ENCODE results near the gene LYSMD1.

LYSMD1 gene

DNA sequence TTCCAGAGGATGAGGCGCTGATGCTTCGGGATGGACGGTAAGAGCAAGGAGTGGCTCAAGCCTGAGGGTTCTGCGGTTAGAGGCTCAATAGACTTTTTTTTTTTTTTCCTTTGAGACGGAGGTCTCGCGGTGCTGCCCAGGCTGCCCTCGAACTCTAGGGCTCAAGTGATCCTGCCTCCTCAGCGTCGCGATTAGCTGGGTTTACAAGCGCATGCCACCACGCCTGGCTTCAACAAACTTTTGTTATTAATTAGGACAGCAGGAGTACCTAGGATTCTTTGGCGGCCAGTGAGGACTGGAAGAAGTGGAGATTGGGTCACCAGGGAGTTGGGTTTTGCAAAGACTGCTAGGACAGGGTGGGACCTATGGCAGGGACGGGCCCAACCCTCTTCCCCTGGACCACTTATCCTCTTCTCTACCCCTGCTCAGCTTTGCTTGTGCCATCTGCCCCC lies 829 bp upstream of the LYSMD1 start:
- Mint-ChIP-seq H3K4me3 (peak overlapping the region; percentile 89), H3K27ac (ENCODE audit: low read depth) (peak overlapping the region; percentile 96), H3K4me1 (peaks cover 46% of the 10 kb centered on the region), H3K36me3 (ENCODE audit: insufficient read depth) (peaks cover 48% of the 10 kb centered on the region), H3K27me3 (no peaks in the 10 kb centered on the region), H3K9me3 (no peaks in the 10 kb centered on the region)
- ATAC-seq (replicated peaks; ENCODE audit: extremely low read depth, poor library complexity, severe bottlenecking) (no peak), DNase-seq (ENCODE audit: low spot score in 2 of 2) (no peak)

DNA sequence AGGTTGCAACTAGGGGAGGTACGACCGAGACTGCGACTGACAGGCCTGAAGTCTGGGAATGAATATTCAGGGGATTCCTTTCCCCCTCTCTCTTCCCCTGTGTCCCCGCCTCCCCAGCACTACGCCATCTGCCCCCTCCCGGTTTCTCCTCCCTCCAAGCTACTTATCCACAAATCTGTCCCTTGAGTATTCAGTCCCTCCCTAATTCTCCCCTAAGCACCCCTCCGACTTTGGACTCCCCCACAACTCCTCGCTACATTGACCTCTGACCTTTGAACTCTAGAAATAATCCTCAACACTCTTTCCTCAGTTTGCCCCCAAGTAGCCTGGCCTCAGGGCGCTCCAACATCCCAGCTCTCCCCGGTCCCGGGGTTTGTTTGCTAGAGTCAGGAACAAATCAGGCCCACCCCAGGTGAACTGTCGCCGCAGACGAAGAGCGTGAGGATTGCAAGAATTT lies 393 bp downstream of the LYSMD1 start:
- Mint-ChIP-seq H3K27me3 (no peaks in the 10 kb centered on the region), H3K36me3 (ENCODE audit: insufficient read depth) (peaks cover 49% of the 10 kb centered on the region), H3K4me1 (peaks cover 48% of the 10 kb centered on the region), H3K4me3 (peak overlapping the region; percentile 89), H3K9me3 (no peaks in the 10 kb centered on the region), H3K27ac (ENCODE audit: low read depth) (peak overlapping the region; percentile 96)
- DNase-seq (ENCODE audit: low spot score in 2 of 2) (no peak), ATAC-seq (replicated peaks; ENCODE audit: extremely low read depth, poor library complexity, severe bottlenecking) (peak; percentile 5)

DNA sequence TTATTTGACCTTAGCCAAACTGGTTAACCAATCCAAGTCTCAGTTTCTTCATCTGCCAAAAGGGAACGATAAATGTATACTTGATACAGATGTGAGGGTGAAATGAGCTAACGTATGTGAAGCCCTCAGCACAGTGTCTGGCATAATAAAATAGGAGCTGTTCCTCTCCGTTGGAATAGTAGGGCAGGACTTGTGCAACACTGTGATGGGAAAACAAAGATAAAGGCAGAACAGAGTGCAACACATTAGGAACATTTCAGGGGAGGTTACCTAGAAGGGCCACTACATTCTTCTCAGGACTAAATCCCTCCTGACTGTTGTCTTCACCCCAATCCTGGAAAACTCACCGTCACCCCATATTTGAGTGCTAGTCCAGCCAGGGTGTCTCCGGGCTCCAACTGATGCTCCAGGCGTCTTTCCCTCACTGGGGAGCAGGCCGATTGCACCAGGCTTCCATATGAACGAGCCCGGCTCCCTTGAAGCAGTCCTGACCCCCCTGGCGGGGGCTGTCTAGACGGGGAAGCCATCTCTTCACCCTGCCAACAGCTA lies 896 bp downstream of the LYSMD1 start:
- ATAC-seq (replicated peaks; ENCODE audit: extremely low read depth, poor library complexity, severe bottlenecking) = no peak
- Mint-ChIP-seq H3K4me1 (peaks cover 50% of the 10 kb centered on the region), H3K4me3 (peak overlapping the region; percentile 89), H3K36me3 (ENCODE audit: insufficient read depth) (peaks cover 45% of the 10 kb centered on the region), H3K9me3 (no peaks in the 10 kb centered on the region), H3K27me3 (no peaks in the 10 kb centered on the region), H3K27ac (ENCODE audit: low read depth) (peak overlapping the region; percentile 96)
- no peak for DNase-seq (ENCODE audit: low spot score in 2 of 2)

DNA sequence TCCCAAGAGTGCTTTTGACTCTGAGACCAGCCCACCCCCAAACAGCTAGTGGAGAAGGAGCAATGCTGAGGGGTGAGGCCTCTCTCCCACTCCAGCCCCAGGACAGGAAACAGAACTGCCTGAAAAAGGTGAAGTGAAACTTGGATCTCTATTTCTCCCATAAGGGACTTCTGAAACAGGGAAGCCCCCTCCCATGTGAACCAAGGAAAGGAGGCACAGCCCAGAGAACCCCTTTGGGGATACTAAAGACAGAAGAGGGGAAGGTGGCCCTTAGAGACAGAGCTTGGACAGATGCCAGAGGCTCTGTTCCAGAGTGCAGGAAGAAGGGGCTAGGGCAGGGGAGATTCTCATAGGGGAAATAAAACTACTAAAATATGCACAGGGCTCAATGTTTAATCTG lies 6.3 kb downstream of the LYSMD1 start:
- Mint-ChIP-seq H3K4me1 (peaks cover 58% of the 10 kb centered on the region), H3K27me3 (no peaks in the 10 kb centered on the region), H3K9me3 (no peaks in the 10 kb centered on the region), H3K4me3 (peak overlapping the region; percentile 93), H3K36me3 (ENCODE audit: insufficient read depth) (peaks cover 20% of the 10 kb centered on the region), H3K27ac (ENCODE audit: low read depth) (peak overlapping the region; percentile 71)
- DNase-seq (ENCODE audit: low spot score in 2 of 2) (no peak), ATAC-seq (replicated peaks; ENCODE audit: extremely low read depth, poor library complexity, severe bottlenecking) (no peak)

DNA sequence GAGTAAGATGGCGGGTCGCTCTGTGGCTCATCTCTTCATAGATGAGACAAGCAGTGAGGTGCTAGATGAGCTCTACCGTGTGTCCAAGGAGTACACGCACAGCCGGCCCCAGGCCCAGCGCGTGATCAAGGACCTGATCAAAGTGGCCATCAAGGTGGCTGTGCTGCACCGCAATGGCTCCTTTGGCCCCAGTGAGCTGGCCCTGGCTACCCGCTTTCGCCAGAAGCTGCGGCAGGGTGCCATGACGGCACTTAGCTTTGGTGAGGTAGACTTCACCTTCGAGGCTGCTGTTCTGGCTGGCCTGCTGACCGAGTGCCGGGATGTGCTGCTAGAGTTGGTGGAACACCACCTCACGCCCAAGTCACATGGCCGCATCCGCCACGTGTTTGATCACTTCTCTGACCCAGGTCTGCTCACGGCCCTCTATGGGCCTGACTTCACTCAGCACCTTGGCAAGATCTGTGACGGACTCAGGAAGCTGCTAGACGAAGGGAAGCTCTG lies 6.9 kb downstream of the LYSMD1 start:
- H3K36me3 Mint-ChIP-seq (ENCODE audit: insufficient read depth) = peaks cover 14% of the 10 kb centered on the region
- no peak for ATAC-seq (replicated peaks; ENCODE audit: extremely low read depth, poor library complexity, severe bottlenecking)

DNA sequence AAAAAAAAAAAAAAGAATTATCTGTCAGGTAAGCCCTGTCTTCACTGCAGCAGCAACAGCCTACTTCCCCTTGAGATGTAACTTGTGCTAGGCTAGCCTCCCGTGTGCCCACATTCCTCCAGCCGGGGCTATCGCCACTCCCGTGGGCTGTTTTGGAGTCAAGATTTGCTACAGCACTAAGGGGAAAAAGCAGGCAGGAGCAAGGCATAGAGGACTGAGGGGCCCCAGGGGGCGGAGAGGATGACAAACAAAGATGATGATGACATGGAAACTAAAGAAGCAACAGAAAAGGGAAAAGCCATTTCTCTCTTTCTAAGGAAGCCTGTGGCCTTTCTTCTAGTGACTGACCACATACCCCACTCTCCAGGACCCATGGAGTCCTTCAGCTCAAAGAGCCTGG lies 7.4 kb downstream of the LYSMD1 start:
- ATAC-seq (replicated peaks; ENCODE audit: extremely low read depth, poor library complexity, severe bottlenecking) = no peak
- Mint-ChIP-seq H3K36me3 (ENCODE audit: insufficient read depth) (peaks cover 13% of the 10 kb centered on the region), H3K27me3 (no peaks in the 10 kb centered on the region), H3K4me1 (peaks cover 58% of the 10 kb centered on the region), H3K4me3 (peak overlapping the region; percentile 93), H3K27ac (ENCODE audit: low read depth) (peak overlapping the region; percentile 91), H3K9me3 (no peaks in the 10 kb centered on the region)
- no peak for DNase-seq (ENCODE audit: low spot score in 2 of 2)

More for the DNA sequence above, 6.9 kb downstream of the LYSMD1 start:
- Mint-ChIP-seq H3K4me3 (peak overlapping the region; percentile 93), H3K9me3 (no peaks in the 10 kb centered on the region), H3K27ac (ENCODE audit: low read depth) (peak overlapping the region; percentile 91), H3K4me1 (peaks cover 58% of the 10 kb centered on the region), H3K27me3 (no peaks in the 10 kb centered on the region)
- no peak for DNase-seq (ENCODE audit: low spot score in 2 of 2)

DNA sequence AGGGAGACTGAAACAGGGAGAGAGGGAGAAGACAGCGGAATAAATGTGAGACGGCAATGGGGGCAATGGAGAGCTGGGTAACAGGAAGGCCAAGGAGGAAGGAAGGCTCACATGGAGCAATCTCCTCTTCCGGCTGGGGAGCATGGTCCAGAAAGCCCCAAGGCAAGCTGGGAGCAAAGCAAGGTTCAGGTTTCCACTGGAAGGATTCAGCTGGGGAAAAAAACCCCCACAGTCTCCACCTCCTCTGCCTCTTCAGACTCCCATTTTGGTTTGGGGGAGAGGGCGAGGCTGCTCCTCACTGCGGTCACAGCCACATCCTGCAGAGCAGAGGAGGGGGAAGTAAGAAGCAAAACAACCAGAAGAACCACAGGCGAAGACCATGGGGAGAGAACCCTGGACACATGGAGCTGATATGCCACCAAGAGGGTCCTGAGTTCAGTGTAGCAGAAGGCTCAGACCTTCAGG lies 8.6 kb downstream of the LYSMD1 start:
- Mint-ChIP-seq H3K4me1 (peaks cover 48% of the 10 kb centered on the region), H3K4me3 (peak overlapping the region; percentile 93), H3K9me3 (no peaks in the 10 kb centered on the region), H3K36me3 (ENCODE audit: insufficient read depth) (peaks cover 13% of the 10 kb centered on the region), H3K27ac (ENCODE audit: low read depth) (peak overlapping the region; percentile 91), H3K27me3 (no peaks in the 10 kb centered on the region)
- ATAC-seq (replicated peaks; ENCODE audit: extremely low read depth, poor library complexity, severe bottlenecking) (peak; percentile 44), DNase-seq (ENCODE audit: low spot score in 2 of 2) (no peak)

DNA sequence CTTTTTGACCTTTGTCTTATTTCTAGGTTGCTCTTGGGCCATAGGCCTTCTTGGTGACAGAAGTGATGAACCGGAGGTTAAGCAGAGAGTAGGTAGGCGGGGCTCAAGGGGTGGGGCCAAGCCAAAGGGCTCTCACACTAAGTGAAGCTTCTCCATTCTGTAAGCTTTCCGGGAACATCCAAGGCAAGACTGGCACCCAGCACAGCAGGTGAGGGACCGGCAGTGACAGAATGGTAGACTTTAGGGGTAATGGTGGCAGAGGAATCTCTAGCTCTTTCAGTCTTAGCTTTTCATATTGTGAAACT lies 9.2 kb downstream of the LYSMD1 start, which contains the start of gene TNFAIP8L2:
Gene TNFAIP8L2 (plus strand): TSS at position 135 of the 305 bp plus-strand sequence. CDS start 2,049 bp downstream, outside the sequence.
- Mint-ChIP-seq H3K4me1 (peaks cover 41% of the 10 kb centered on the region), H3K9me3 (no peaks in the 10 kb centered on the region), H3K36me3 (ENCODE audit: insufficient read depth) (peaks cover 13% of the 10 kb centered on the region), H3K27me3 (no peaks in the 10 kb centered on the region), H3K4me3 (peak within 1 kb of the TSS; percentile 93), H3K27ac (ENCODE audit: low read depth) (peak within 1 kb of the TSS; percentile 91)
- DNase-seq (ENCODE audit: low spot score in 2 of 2) (peak; percentile 40 to 46), ATAC-seq (replicated peaks; ENCODE audit: extremely low read depth, poor library complexity, severe bottlenecking) (peak; percentile 90)

DNA sequence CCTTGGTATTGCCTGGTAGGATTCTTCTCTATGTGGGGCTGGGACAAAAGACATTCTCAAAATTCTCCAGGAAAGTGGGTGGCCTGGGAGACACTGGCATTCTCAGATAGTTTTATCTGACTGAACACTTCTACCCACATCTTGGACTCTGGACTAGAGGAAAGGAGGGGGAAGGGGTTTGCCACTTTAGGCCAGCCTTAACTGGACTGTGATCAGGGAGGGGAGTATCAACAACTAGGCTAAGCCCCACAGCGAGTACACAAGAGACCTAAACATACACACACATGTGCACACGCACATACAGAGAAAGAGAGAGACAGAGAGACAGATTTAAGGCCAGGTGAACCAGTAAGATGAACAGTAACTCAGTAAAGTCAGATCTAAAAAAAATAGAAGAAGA lies 18.0 kb downstream of the LYSMD1 start:
- no peak for ATAC-seq (replicated peaks; ENCODE audit: extremely low read depth, poor library complexity, severe bottlenecking)
- no peaks in the 10 kb centered on the region for H3K9me3 Mint-ChIP-seq

DNA sequence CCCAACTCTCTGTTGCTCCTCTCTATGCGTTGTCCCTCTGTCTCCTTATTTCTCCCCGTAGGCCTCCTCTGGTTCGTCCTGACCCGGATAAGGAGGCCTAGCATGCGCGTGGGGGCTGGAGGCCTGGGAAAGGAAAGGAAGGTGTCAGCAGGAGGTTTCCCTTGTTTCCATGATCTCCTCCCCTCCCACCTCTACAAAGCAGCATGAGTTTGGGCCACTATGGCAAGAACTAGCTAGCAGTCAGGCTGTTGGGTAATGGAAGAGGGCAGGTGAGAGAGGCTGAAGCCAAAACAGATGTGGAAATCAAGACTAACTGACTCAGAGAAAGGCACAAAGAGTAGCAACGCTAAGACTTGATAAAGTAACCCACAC lies 18.6 kb downstream of the LYSMD1 start:
- no peak for ATAC-seq (replicated peaks; ENCODE audit: extremely low read depth, poor library complexity, severe bottlenecking)
- H3K27ac Mint-ChIP-seq (ENCODE audit: low read depth) = peak overlapping the region; percentile 92

More for the DNA sequence above, 18.0 kb downstream of the LYSMD1 start:
- H3K27me3 Mint-ChIP-seq = no peaks in the 10 kb centered on the region
- no peak for DNase-seq (ENCODE audit: low spot score in 2 of 2)
- H3K36me3 Mint-ChIP-seq (ENCODE audit: insufficient read depth) = no peaks in the 10 kb centered on the region
- no peak overlapping the region for H3K27ac Mint-ChIP-seq (ENCODE audit: low read depth)
- peak overlapping the region; percentile 93 for H3K4me3 Mint-ChIP-seq
- peaks cover 13% of the 10 kb centered on the region for H3K4me1 Mint-ChIP-seq

DNA sequence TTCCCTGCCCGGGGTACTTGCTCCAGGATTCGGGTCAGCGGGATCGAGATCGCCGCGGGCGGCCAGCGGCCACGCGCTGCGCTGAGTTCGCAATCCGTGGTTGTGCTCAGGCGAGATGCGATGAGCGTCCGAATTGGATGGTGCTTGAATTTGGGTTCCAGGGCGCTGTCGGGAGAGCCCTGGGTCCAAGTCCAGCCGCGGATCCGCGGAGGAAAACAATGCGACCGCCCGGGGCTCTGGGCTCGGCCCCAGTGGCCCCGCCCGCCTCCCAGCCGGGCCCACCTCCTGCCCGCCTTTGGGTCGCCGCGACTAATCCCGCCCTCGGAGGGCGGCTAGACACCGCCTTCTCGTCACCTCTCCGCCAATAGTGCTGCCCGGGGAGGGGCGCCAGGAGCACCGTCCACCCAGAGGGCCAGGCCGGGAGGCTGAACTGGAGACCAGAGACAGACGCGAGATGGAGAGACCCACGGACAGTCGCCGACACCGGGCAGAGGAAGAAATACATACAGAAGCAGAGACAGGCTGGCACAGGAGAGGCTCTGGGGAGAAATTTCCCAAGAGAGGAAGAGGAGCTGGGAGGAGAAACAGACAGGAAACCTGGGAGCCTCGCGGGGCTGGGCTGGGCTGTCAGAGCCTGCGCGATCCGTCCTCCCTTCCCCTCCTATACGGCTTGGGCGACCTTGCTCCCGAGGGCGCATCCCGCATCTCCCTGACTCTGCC lies 19.1 kb downstream of the LYSMD1 start, which contains the start of gene SEMA6C:
Gene SEMA6C (minus strand): TSS at position 220 of the 720 bp plus-strand sequence. CDS start 4,010 bp downstream, outside the sequence.
- H3K4me3 Mint-ChIP-seq = peak within 1 kb of the TSS; percentile 93
- peaks cover 13% of the 10 kb centered on the region for H3K4me1 Mint-ChIP-seq
- peak within 1 kb of the TSS; percentile 92 for H3K27ac Mint-ChIP-seq (ENCODE audit: low read depth)
- H3K9me3 Mint-ChIP-seq = no peaks in the 10 kb centered on the region
- H3K27me3 Mint-ChIP-seq = no peaks in the 10 kb centered on the region
- no peaks in the 10 kb centered on the region for H3K36me3 Mint-ChIP-seq (ENCODE audit: insufficient read depth)
- ATAC-seq (replicated peaks; ENCODE audit: extremely low read depth, poor library complexity, severe bottlenecking) = peak; percentile 100
- DNase-seq (ENCODE audit: low spot score in 2 of 2) = peak; percentile 73

More for the DNA sequence above, 18.6 kb downstream of the LYSMD1 start:
- Mint-ChIP-seq H3K9me3 (no peaks in the 10 kb centered on the region), H3K4me3 (peak overlapping the region; percentile 93), H3K4me1 (peaks cover 13% of the 10 kb centered on the region), H3K36me3 (ENCODE audit: insufficient read depth) (no peaks in the 10 kb centered on the region), H3K27me3 (no peaks in the 10 kb centered on the region)
- DNase-seq (ENCODE audit: low spot score in 2 of 2) = no peak

DNA sequence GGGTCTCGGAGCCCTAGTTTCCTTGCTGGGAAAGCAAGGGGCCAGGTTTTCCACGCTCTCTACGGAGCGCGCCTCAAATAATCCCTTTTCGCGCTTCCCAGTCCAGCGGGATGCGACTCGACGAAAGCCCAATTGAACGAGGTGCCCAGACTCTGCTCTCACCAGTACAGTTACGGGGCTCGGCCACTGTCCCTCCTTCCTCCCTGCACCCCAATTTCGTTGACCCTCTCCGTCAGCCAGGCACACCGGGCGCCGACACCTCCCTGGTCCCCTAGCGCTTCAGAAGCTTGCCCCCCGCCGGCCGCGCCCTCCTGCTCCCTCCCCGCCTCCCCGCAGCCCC lies 19.7 kb downstream of the LYSMD1 start:
- peak overlapping the region; percentile 92 for H3K27ac Mint-ChIP-seq (ENCODE audit: low read depth)
- DNase-seq (ENCODE audit: low spot score in 2 of 2) = no peak
- no peaks in the 10 kb centered on the region for H3K27me3 Mint-ChIP-seq
- H3K9me3 Mint-ChIP-seq = no peaks in the 10 kb centered on the region
- H3K4me1 Mint-ChIP-seq = peaks cover 13% of the 10 kb centered on the region
- peak; percentile 2 for ATAC-seq (replicated peaks; ENCODE audit: extremely low read depth, poor library complexity, severe bottlenecking)
- H3K36me3 Mint-ChIP-seq (ENCODE audit: insufficient read depth) = no peaks in the 10 kb centered on the region
- peak overlapping the region; percentile 93 for H3K4me3 Mint-ChIP-seq

Measured in central memory CD8-positive, alpha-beta T cell (primary cell).